Activated CD4-positive, alpha-beta T cell treated with anti-CD3 and anti-CD28 coated beads, Interleukin-2, amount 50 U/mL, for 1 hour (primary cell): ENCODE measurements around the gene ARHGAP15.

Source experiments
- DNase-seq: peaks from one replicate; pipeline ENCODE4 v3.0.0-alpha.2; 2020

Gene ARHGAP15

GRCh38 chr2:143702931-143703330 lies 573.7 kb downstream of the ARHGAP15 start:
- no peak for DNase-seq

DNA sequence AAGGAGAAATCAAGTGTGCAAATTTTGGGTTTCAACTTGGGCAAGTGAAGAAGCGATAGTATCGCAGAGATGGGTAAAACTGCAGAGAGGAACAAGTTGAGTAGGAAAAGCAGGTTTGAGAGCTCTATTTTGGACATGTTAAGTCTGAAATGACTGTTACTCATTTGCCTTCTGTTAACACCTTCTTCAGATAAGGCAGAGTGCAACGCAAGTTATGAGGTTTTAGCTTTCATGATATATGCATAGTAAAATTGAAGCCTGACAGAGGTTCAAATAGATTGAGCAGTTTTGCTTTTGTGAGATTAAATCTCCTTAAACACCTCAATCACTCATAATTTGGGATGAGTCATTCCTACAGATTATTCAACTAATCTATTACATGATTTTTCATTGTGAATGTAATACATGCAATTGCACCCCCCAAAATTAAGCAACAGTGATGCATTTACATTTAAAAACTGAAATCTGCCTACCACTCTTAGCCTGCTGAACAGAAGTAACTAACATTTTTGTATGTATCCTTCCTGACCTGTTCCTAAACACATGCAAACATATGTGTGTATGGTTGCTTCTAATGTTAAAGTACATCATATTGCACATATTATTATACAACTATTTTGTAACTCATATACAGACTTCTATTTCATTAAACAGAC lies 575.4 kb downstream of the ARHGAP15 start:
- no peak for DNase-seq

GRCh38 chr2:143705108-143705707 lies 576.0 kb downstream of the ARHGAP15 start:
- DNase-seq, result no peak

DNA sequence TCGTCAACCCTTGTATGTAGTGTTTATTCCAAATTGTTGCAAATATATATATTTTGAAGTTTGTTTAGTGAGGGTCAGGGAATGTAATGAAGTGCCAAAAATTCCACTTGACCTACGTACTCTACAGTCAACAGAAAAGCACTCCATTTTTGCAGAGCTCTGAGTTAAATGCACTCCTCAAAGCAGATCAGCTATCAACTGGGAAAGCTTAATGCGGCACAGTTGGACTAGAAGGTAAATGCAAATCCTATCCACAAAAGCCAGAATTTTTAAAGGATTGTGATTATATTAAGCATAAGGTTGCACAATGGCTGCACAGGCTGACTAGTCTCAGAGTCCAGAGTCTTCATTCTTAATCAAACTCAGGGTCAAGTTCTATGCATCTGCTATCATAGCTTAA lies 577.1 kb downstream of the ARHGAP15 start:
- no peak for DNase-seq

- DNase-seq, result no peak
Observed at GRCh38 chr2:143708682-143709081, 579.5 kb downstream of the ARHGAP15 start.

GRCh38 chr2:143710196-143710595 lies 581.0 kb downstream of the ARHGAP15 start:
- no peak for DNase-seq

DNA sequence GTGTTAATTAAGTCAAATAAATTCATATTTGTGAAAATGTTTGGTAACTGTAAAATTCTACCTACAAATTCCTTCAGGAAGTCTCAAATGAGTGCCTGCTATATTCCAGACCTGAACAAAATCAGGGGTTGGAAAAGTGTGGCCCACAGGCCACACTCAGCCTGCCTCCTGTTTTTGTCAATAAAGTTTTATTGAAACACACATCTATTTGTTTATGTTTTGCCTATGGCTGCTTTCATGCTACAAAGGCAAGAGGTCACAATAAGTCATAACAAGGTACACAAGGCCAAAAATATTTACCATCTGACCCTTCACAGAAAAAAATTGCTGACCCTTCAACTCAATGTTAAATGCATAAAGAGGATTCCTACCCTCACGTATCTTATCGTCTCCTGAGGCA lies 581.7 kb downstream of the ARHGAP15 start:
- no peak for DNase-seq

DNA sequence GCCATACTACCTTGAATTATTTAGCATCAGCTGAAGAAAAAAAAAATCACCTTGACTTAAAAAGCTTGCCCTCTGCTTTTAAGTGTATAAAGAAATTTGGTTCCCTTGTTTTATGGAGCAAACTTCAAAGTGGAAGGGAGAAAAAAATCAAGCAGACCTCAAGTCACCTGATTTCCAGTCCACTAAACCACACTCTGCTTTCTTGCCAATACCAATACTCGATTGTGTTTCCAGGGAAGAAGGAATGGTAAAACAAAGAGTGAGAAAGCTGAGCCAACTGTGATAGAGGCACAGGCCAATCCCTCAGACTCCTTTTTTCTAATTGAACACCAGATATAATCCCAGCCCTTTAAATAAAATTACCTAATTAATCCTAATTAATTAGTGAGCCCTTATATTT lies 587.3 kb downstream of the ARHGAP15 start:
- DNase-seq, result no peak

GRCh38 chr2:143717053-143717452 lies 587.8 kb downstream of the ARHGAP15 start:
- DNase-seq, result no peak

DNA sequence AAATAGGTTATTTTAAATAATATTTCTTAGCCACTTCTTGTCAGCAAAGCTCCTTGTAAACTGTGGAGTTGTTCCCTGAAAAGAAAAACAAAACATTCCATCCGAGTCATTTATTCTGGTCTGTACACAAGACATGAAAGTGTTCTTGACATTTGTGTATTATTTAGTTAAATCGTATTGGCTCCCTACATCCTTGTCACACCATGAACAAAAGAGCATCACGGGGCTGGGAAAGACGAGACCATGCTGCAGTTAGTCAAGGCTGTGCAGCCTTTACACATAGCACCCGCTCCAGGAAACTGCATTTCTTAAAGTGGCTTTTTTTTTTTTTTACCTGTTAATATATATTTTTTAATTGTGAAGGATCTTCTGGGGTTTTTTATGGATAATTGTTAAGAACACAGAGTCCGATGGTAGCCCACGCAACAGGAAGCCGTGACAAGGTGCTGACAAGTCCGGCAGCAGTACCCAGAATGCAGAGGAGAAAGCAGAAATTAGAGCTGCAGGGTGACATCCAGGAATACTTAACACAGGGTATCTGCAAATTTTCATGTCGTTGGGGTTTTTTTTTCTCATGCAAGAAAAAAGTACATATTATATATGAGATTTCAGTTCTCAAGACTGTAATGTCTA lies 588.4 kb downstream of the ARHGAP15 start:
- no peak for DNase-seq

DNA sequence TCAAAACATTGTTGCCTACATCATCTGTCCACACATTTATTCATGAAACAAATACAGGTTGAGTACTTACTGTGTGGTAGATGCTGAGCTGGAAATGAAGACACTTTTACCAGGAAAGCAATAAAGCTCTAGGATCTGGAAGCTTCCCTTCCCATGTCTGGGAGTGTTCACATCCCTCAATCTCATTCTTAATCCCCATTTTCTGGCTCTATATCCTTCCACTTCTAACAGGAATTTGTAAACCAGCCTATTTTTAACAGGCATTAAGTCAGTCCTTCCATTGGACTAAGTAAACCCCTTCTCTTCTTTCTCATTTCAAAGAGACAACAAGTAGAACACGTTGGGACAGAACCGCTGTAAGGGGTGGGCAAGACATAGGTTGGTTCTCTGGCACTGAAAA lies 589.5 kb downstream of the ARHGAP15 start:
- no peak for DNase-seq

DNA sequence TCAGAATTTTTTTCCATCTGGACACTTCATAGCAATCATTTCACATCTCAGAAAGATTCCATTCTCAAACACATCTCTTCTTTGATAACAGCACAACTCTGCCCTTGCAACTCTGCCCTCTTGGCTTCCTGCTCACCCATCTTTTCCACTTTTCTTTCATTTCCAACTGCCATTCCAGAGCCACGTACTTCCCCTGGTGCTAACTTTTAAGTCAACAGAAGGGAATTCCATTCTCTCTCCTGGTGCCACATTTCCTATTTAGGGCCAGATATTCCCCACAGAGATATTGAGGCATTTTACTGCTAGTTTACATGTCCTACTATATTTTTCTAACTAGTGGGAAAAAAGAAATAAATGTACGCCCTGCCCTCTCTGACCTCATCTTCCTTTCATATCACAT lies 590.2 kb downstream of the ARHGAP15 start:
- DNase-seq, result no peak

DNA sequence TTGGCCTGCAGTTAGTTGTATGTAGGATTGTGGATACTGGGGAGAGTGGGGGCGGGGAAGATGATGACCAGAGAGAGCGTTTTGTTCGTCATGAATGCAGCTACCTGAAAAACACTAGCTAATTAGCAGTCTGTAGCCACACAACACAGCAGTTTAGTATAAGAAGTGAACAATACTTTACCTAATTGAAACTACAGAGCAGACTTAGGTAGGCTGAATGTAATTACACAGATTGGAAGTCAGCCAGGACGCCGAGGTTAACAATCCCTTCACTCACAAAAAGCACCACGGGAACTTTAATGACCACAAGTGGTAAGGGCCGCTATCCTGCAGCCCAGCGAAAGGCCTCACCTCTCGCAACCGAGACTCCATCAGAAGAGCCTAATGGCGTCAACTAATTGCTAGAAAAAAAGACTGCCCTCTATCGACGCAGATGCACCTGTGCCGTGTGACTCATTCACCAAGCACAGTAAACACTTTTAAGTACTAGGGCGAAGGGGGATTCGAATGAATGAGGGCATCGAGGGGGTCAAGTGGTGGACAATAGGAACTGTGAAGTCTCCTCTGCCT lies 591.0 kb downstream of the ARHGAP15 start:
- no peak for DNase-seq

- no peak for DNase-seq
Observed at GRCh38 chr2:143725400-143725799, 596.2 kb downstream of the ARHGAP15 start.

DNA sequence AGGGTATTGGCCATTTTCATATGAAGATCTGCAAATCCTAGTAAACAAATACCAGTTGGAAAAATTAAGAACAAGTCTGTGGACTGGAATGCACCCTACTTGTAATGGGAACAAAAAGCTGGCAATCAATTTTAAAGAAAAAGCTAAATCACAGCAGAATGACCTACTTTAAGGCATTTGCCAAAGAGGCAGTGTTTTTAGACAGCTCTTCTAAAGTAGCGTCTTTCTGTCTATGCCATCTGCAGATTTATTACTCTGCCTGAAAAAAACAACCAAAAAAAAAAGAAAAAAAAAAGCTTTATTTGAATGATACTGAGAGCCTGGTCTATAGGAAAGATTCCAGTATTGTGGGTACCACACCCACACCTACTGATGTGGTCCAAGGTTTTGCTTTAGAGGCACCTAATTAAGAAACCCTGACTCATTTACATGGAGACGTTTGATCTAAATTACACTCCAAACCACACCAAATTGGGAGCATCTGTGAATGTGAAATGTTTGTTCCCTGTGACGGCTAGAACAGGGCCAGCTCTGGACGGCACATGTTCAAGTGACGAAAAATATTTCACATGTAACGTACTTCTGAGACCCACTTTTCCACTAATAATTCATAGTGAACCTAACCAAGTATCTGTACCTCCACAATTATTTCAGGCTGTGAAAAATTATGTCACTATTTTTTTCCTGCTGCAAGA lies 597.1 kb downstream of the ARHGAP15 start:
- DNase-seq, result no peak

DNA sequence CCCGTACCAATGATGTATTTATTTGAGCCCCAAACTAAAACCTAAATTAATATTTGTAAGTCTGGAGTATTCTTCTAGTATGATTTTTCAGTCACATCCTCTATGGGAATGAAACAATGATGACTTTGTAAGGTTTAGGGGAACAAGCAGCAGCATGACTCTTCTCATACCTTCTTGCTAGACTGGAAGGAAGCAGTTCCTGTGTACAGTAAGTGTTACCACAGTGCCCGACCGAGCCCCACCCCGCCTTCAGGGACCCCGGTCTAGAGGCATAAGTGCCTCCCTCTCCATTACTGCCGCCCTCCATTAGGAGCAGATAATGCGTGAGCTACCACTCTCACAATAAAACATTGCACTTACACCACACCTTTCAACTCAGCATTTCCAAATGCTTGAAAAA lies 599.3 kb downstream of the ARHGAP15 start:
- DNase-seq, result no peak

GRCh38 chr2:143729296-143729814 lies 600.1 kb downstream of the ARHGAP15 start:
- no peak for DNase-seq

DNA sequence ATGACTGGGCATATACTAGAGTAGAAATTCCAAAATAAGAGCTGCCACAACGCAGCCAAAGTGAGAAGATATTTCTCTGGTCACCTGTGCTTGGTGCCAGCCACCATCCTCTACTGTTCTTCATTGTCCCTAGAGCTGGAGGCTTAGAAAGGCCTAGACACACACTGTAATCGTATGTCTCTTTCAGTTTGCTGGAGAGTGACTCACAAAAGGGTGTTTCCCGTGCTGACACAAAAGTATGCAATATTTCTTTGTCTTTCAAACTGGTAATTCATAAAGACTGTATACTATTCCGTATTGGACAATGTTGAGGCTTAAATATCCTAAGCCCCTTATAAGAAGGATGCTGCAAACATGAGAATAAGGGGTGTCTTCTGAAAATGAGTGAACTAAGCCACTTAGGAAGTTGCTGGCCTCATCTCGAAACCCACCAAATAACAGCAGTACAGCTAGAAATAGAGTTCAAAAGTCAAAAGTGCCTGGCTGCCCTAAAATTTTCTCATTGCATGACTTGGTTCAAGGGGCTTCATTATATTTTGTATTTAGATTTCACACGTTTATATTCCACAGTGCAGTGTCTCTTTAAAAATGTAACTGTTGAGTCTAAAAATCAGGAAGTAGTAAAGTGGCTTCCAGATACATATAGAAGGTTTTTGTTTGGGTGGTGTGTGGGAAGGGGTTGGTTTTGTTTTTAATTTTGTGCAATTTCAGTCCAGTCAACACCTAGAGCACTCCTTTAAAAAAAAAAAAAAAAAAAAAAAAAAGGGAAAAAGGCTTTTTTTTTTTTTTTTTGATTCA lies 601.1 kb downstream of the ARHGAP15 start:
- DNase-seq, result no peak

DNA sequence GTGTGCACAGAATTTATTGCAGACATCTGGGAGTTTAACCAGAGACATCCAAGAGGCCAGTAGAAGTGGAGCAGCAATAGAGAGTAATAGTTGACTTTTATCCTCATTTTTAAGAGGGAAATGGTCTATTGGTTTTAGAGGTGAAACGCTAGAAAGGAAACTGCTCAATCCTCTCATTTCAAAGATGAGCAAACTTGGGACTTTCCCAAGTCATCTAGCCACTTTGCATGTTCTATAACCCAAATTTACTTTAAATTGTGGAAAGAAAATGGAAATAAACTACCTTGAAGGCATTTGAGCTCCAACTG lies 601.7 kb downstream of the ARHGAP15 start:
- no peak for DNase-seq

DNA sequence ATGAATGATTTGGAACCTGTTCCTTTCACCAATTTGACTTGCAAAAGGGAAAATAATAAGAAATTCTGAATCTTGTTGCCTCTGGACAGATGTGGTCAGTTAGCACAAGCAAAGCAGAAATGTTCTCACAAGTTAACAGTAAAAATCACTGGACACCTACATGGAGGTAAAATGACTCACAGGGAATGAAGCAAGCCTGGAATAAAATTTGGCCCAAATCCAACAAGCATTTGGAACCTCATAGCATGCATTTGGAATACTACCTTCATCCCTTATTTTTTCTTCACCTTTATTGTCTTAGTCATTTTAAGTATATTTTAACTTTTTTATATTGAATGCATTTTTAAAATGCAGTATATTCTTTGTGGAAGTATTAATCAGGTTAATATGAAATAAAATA lies 602.9 kb downstream of the ARHGAP15 start:
- DNase-seq, result no peak

DNA sequence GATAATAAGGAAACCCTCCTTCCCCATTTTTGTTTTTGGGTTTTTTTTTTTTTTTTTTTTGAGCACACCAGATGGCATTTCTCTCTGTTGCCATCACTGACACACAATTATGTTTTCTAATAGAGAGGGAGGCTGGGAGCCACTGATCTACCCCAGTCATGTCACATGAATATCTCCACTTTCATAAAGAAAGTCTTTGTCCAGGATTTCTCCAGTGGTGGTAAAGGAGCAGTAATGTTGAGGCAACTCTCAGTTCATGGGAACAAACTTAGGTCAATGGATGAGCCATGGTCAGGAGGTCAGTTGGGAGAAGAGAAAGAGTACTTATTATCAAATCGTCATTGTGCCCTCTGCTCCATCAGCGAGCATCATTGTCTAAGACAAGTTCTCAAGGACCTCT lies 603.7 kb downstream of the ARHGAP15 start:
- no peak for DNase-seq

GRCh38 chr2:143734507-143734906 lies 605.3 kb downstream of the ARHGAP15 start:
- no peak for DNase-seq

DNA sequence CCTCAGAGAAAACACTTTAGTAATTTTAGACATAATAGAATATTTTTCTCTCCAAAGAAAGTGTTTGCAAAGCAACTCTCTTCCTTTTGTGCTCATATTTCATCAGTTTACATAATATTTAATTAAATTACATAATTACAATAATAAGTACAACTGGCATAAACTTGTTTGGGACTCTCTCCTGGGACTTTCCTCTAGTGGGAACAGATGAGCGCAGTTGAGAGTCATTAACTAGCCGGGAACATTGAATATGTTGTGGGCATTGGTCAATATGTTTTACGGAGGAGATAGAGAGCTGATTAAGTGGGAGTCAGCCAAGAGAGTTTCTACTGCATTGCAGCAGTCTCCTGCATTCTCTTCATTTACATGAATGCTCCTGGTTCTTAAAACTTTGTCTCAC lies 607.7 kb downstream of the ARHGAP15 start:
- no peak for DNase-seq
